SH-SY5Y (cell line): Measurements from ENCODE around the gene LYRM2.

Experiments
- GATA2 ChIP-seq: IDR thresholded peaks from 2 replicates; pipeline ENCODE4 v1.6.1; 2011; ENCODE audit warnings: mild to moderate bottlenecking, low read depth, low read length
- GATA3 ChIP-seq: IDR thresholded peaks from 2 replicates; pipeline ENCODE4 v1.6.1; 2011; ENCODE audit warnings: low read depth, mild to moderate bottlenecking, low read length, moderate library complexity

Gene LYRM2

GRCh38 chr6:89563866-89564265, 74.7 kb downstream of the LYRM2 start:
- TF ChIP-seq GATA2 (no peak), GATA3 (no peak)

DNA sequence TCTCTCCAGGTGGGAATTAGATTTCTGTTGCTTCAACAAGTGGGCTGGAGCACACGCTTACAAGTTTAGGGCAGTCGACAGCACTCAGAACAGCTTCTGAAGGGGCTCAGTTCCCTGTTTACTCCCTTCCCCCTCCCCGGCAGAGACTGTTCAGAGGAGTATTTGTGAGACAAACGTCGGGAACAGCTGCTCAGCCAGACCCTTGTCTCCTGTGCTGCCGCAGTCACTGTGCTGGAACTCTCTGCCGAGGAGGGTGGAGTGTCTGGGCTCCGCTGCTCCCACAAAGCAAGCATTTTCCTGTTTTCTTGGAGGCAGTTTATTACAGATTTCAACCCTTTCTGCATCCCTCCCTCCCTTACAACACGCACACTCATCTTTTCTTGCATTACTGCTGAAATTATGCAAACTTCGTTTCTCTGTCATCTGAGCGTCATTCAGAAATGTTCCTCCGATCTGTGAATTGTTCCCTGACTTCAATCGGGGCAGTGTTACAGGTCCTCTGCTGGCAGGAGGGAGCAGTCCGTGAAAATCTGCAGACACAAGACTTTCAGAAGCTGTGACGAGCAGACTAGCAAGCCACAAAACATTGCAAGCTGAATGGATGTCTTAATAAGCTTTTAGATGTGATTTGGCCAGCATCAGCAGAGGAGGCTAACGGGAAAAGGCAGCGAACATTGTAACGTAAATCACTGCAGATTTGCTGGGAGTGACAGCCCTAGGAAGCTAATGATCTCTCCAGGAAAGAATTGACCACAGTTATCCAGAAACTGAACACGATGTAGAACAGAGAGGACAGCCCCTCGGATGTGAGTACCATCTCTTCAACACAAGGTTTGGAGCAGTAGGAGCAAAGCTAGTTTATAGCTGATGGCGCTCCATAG, 76.2 kb downstream of the LYRM2 start:
- TF ChIP-seq GATA2 (no peak), GATA3 (no peak)

DNA sequence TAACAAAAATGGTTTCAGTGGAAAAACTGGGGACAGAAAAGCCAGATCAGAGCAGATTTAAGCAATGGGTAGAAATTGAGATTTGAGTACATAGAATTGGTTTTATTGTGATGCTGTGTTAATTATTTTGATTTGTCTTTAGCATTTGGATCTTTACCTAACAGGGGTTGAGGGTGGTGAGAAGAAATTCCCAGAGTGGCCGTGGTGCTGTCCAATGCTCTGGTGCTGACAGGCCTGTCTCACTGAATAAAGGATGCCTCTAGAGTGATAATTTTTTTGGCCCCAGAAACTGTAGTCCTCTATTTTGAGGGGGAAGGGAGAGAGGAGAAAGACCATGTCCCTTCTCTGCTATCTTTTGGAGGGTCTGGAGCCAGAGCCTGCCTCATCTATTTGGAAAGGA, 79.1 kb downstream of the LYRM2 start:
- TF ChIP-seq GATA2 (no peak), GATA3 (no peak)

- TF ChIP-seq GATA2 (no peak), GATA3 (no peak)
These were observed 82.7 kb downstream of the LYRM2 start for GRCh38 chr6:89555806-89556205.

DNA sequence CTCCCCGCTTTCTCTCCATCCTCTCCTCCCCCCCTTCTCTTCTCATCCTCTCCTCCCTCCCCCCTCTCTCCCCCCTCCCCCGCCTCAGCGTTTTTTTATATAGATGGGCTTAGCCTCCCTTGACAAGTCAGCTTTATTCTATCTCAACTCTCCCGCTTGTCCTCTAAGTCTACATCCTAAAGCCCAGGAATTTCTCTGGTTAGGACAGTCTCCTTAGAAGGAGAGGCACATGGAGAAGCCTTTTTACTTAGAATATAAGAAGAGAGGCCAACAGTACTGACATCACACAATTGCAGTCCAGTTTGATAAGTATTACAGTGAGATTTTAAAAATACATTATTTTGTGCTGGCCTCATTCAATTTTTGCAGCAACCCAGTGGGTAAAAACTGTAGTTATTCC, 83.5 kb downstream of the LYRM2 start:
- no peak for TF ChIP-seq GATA2
- TF ChIP-seq GATA3, result no peak

- TF ChIP-seq GATA3, result no peak
- TF ChIP-seq GATA2, result no peak
These were observed 84.4 kb downstream of the LYRM2 start for GRCh38 chr6:89554106-89554505.

DNA sequence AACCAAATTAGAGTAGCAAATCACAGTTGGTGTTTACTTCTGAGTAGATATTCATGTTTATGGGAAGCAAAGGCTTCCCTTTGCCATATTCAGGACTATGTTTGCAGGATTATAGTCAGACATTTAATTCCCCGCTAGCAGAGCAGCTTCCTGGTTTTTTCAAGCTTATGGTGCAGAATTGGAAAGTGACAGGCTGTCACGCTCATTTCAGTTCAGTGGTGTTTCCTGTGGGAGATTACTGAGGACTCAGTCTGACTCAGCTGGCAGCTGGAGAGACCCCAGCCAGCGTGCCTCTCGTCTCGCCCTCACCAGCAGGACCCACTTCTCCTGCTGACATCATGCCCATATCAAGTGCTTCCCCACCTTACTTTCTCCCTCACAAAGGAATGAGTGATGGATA, 85.1 kb downstream of the LYRM2 start:
- no peak for TF ChIP-seq GATA2
- TF ChIP-seq GATA3, result no peak

DNA sequence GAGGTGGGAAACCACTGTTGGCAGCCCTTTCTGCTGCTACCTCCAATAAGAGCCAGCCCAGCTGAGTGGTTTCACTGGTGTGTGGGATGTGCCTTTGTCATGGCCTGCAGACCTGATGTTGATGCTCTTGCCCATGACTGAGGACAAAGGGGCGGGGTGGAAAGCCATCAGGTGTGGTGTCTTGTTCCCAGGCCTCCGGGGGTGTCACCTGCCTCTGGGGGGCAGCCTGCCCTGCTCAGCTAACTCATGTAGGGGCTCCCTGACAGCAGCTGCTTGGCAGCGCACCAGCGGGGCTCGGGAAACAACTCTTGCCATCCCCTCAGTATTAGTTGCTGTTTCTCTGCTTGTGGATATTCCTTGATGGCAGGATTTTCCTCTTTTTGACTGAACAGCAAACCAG, 91.3 kb downstream of the LYRM2 start:
- TF ChIP-seq GATA3, result no peak
- TF ChIP-seq GATA2, result no peak

DNA sequence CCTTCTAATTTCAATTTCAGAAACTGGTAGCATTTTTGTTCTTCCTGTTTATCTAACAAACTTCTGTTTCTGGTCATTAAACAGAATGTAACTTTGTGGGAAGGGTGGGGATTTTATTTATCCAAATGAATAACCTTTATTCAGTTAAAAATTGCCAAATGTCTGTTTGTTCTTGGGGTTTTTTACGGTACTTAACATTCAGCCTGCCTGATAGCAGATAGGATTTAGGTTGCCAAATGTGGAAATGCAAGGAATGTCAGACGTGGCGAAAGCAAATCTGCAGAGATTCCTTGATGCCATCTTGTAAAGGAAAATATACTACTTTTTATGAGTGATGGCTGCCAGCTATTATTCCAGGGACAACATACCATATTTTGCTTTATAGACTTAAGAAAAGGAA, 95.7 kb downstream of the LYRM2 start:
- TF ChIP-seq GATA3 (no peak), GATA2 (no peak)

- no peak for TF ChIP-seq GATA2
- no peak for TF ChIP-seq GATA3
These were observed 96.3 kb downstream of the LYRM2 start for GRCh38 chr6:89542081-89542857.

GRCh38 chr6:89539779-89540178, 98.8 kb downstream of the LYRM2 start:
- TF ChIP-seq GATA2 (no peak; the same call in 1 of the 2 replicates), GATA3 (peak; percentile 53; the same call in 1 of the 2 replicates)

- TF ChIP-seq GATA2 (no peak), GATA3 (no peak)
These were observed 102.3 kb downstream of the LYRM2 start for GRCh38 chr6:89536231-89536630.

DNA sequence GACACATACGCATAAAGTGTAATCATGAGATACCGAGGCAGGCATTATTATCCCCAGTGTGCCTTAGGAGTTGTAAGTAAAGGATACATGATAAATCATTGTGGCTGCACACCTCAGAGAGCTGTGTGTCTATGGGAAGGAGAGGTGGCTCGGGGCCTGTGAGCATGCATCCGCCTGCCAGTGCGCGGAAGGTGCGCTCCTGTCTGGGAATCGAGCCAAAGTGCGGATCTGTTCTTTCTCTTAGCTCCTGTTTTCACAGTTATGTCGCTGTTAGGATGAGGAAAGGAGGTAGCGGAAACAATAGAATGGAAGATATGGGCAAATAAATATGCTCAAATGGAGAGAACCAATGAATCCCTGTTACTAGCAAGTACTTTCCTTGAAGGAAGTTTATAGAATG, 107.6 kb downstream of the LYRM2 start:
- TF ChIP-seq GATA2, result no peak; the same call in 1 of the 2 replicates
- TF ChIP-seq GATA3, result no peak

DNA sequence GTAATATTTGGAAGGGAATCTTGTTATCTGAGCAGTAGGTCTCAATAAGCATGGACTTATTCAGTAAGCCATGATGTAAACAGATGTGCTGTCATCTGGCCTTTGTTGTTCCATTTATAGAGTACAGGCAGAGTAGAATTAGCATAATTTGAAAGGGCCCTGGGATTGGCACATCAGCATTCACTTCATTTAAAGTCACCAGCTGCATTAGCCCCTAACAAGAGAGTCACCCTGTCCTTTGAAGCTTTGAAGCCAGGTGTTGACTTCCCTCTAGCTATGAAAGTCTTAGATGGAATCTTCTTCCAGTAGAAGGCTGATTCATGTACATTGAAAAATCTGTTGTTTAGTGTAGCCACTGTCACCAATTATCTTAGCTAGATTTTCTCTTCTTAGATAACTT, 109.7 kb downstream of the LYRM2 start:
- TF ChIP-seq GATA2 (no peak), GATA3 (no peak)

DNA sequence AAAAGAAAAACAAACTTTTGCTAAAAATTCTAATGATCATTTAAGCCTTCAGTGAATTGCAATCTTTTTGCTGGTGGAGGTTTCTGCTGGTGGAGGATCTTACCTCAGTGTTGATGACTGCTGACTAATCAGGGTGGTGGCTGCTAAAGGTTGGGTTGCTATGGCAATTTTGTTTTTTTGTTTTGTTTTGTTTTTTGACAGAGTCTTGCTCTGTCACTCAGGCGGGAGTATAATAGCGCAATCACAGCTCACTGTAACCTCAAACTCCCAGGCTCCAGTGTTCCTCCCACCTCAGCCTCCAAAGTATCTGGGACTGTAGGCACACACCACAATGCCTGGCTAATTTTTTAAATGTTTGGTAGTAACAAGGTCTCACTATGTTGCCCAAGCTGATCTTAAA, 110.9 kb downstream of the LYRM2 start:
- no peak for TF ChIP-seq GATA2
- no peak for TF ChIP-seq GATA3

- TF ChIP-seq GATA2, result no peak
- no peak for TF ChIP-seq GATA3
These were observed 112.0 kb downstream of the LYRM2 start for GRCh38 chr6:89526563-89526869.
